GM19397 (cell line): Measurements from ENCODE around the gene RSPH1.
A peak's percentile ranks its signal among the peaks of the same experiment; 100 is the strongest.

Source experiments
- ATAC-seq: cut with Tn5 transposase; IDR thresholded peaks from one replicate; pipeline ENCODE4 v1.9.1; 2021; ENCODE audit warnings: mild to moderate bottlenecking, moderate library complexity; ENCODE audit not compliant: unreplicated experiment

The RSPH1 gene

GRCh38 chr21:42513985-42514882, 18.2 kb upstream of the RSPH1 start:
- ATAC-seq = peak; percentile 38

- ATAC-seq = peak; percentile 46
These were observed 17.3 kb upstream of the RSPH1 start, which contains the start of gene SLC37A1 for GRCh38 chr21:42513151-42513984. TSS of gene SLC37A1 (plus strand) at chr21:42513852. CDS start at chr21:42518455, 4,603 bp downstream.

DNA sequence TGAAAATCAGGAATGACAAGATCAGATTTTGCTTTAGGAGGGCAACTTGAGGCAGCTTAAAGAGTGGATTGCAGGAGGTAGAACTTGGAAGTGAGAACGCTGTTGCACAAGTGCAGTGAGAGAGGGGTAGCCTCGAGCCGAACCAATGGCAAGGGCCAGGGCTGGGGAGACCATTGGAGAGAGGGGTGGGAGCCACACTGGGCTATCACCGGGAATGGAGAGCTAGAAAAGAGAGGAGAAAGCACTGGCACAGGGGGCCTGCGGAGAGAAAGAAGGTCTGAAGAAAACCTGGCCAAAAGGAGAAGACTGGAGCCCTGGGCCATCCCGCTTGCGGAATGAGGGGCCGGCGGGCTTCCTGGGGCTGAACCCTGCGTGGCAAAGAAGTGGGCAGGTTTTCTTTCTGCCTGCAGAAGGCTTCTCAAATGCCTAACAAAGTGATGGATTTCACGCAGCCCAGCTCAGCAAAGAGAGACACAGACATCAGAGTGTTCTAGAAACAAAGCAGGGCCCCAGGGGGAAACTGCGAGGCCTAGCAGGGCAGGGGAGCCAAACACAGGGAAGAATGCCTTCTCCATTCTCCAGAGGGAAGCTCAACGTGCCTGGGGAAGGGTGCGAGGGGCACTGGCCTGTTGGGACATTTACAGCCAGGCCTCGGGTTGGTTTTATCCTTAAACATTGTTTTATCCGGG, 16.5 kb upstream of the RSPH1 start:
- ATAC-seq = no peak

DNA sequence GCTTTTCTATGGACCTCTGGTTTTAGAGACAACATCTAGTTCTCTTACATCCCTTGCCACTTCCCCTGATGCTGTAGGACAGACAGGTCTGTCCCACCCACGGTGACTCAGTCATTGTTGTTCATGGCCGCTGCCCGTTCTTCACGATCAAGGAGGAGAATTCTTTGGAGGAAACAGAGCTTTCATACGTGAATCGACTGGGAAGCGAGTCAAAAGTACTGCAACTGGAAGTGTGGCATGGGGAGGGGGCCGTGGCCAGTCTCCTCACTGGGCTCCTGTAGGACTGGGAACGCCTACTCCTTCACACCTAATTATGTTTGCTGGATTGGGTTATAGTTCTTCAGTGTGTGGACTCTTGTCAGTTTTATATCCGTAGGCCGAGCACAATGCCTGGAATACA, 13.2 kb upstream of the RSPH1 start:
- ATAC-seq = no peak

GRCh38 chr21:42508371-42508770, 12.3 kb upstream of the RSPH1 start:
- ATAC-seq = no peak

DNA sequence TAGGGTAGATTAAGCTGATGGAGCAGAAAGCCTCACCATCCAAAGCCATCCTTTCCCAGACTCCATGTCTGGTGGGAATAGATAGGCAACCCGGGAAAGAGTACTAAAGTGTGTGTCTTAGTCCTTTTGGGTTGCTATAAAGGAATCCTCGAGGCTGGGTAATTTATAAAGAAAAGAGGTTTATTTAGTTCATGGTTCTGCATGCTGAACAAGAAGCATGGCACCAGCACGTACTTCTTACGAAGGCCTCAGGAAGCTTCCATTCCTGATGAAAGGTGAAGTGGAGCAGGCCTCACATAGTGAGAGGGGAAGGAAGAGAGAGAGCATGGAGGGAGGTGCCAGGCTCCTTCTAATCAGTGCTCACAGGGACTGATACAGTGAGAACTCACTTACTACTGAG, 11.4 kb upstream of the RSPH1 start:
- ATAC-seq = no peak

DNA sequence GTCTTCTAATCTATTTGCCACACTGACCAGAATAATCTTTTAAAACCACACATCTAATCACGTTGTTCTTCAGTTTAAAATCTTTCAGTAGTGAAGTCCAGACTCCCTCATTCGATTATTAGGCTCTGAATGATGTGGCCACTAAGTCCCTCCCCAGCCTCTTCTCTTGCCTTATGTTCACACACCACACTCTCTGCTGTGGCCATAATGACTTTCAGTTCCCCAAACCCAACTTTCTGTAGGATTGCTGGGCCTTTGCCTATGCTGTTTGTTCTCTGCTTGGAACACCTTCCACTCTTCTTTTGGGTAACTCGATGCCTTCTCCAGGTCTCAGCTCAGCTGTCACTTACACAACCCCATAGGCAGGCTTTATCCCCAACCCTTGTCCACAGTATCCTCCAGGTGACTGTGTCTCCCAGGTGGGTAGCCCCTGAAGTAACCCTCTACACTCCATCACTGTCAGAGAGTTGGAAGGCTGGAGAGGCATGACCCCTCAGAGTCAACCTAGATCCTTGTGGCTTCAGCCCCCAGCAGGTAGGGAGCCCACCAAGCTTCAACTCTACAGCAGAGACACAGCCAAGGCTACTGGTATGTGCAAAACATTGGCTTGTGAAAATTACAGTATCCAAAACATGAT, 9.2 kb upstream of the RSPH1 start:
- peak; percentile 84 for ATAC-seq

DNA sequence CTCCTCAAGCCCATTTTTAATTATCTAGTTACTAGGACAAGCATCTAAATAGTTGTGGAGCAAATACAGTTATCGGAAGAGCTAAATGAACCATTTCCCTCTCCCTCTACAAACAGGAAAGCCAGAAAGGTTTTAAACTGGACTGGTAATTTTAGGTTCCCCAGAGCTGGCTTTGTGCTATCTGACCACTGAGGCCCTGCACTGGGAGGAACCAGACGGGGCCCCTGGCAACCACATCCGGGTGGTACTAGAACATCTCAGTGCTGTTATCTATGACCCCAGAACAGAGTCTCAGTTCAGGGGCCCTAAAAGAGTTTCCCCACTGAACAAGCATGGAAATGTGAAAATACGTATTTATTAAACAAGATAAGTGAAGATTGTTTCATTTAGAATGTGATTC, 7.7 kb upstream of the RSPH1 start:
- no peak for ATAC-seq

DNA sequence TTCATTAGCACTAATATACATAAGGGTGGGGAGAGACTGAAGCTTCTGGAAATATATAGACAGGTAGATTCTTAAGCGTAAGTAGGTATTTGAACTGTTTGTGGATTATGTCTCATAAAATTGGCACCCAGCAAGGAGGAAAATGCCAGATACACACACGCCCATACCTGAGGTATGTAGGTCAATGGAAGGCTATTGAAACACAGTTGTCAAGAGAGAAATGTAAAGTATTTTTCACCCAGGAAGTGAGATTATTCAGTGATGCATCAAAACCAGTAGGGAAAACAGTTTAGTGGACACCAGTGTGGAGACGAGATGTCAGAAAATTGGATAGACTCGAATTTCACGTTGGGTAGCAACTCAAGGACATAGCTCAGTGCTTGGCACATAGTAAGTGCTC, 4.7 kb upstream of the RSPH1 start:
- ATAC-seq = no peak

DNA sequence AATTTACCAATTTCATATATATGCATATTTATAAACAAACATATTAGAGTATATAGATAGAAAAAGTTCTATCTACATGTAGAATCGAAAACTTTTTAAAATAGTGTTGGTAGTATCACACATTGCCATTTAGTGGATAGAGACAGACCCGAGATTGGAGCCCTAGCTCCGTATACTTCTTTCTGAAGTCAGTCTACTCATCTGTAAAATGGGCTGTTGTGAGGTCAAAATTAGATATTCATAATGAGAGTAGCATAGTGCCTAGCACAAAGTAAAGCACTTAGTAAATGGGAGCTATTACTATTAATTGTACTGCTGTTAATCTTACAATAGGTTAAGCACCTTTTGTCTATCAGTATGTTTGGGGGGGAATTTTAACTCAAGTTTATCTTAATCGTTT, 4.2 kb upstream of the RSPH1 start:
- ATAC-seq = no peak

DNA sequence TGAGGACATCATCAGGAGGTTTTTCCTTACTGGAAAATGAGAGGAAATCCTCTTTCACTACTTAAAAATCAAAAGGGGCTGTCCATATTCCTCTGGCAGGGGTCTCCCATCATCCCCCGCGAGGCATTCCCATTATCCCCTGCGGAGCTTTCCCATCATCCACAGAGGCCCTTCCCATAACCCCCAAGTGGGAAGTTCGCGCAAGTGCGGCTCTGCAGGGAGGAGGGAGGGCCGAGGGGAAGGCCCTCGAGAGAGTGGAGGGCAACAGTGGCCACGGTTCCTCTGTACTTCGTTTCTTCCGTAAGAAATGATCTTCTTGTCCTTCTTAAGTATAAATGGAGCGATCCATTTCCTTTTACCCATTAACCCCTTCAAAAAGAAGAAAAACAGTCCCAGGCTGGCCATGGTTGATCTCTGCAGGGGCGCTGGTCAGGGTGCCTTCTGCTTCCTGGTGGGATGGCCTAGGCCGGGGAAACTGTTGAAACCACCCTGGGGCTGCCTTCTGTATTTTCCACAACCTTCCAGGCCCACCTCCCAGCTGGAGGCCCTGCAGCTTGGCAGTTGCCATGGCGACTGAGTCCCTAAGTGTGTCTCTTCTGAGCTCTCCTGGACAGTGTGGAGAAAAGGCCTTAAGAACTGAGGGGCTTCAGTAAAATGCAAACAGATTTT, 3.6 kb upstream of the RSPH1 start:
- ATAC-seq = no peak

GRCh38 chr21:42498012-42498411, 2.0 kb upstream of the RSPH1 start:
- no peak for ATAC-seq

- ATAC-seq = no peak
These were observed 797 bp upstream of the RSPH1 start for GRCh38 chr21:42496839-42497202.

GRCh38 chr21:42495765-42496119, 282 bp downstream of the RSPH1 start:
- ATAC-seq = peak; percentile 8

GRCh38 chr21:42495027-42495426, 997 bp downstream of the RSPH1 start:
- ATAC-seq = no peak

GRCh38 chr21:42493109-42494060, 2.6 kb downstream of the RSPH1 start:
- ATAC-seq = no peak

DNA sequence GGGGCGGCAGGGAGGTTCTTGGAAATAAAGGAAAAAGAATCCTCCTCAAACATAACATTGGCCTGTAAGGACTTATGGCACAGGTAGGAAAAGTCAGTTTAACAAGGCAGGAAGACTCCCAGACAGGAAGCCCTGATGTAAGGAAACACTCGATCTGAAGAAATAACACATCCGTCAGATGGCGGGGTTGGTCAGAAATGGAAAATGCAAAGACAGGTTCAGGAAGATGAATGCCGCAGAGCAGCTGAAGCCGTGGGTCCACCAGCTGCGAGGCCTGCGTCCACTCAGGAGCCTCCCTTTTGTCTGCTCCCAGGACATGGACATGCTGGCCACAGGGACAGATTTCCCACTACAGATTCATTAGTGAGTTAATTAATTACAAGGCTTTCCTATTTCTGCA, 3.8 kb downstream of the RSPH1 start:
- ATAC-seq = no peak

DNA sequence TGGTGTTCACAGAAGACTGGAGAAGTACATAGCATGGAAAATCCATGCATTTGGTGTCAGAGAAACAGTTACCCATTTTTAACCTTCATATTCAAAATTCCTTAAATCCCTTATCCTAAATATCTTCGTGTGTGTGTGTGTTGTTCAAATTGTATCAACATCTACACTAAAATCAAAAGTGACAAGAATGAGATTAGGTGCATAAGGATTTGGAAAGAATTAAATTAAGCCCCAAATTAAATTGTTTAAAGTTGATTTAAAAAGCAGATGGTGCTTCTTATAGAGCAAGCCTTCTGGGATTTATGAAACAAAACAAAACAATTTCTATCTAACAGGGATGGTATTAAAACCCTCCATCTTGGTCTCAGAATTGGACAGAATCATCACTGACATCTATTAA, 4.7 kb downstream of the RSPH1 start:
- ATAC-seq = no peak

DNA sequence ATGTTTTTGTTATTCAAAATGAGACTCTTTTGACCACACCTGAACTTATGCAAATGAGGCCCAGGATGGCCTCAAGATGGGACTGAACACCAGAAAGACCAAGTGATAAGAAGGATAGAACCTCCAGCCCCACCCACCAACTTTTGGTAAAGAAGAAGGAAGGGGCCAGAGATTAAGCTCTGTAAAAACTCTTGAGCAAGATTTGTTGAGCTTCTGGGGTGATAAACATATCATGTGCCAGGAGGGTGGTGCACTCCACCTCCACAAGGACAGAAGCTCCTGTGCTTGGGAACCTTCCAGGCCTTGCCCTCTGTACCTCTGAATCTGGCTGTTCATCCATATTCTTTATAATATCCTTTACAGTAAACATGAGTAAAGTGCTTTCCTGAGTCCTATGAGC, 5.3 kb downstream of the RSPH1 start:
- no peak for ATAC-seq
